SKM-1 treated with dmso at 0.1 percent for 144 hours (cell line): ENCODE measurements around the gene EXOC1L.
"Not testable (repeated sequence)": the region's sequence is repeated elsewhere in the genome, so short reads cannot be mapped to it uniquely, and the experiment has no call there.

Source experiments
- DNase-seq: peaks from one replicate; lab custom pipeline; 2025; ENCODE audit not compliant: unreplicated experiment; lab: John Stamatoyannopoulos, UW

Gene EXOC1L

DNA sequence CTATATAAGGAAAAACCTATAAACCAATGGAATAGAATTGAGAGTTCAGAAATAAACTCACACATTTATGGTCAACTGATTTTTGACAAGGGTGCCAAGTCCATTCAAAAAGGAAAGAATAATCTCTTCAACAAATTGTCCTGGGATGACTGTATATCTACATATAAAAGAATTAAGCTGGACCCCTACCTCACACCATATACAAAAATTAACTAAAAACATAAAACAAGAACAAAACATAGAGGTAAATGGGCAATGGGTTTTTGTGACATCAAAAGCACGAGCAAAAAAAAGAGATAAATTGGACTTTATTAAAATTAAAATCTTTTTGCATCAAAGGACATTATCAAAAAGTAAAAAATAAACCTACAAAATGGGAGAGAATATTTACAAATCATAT is 18.3 kb downstream of the EXOC1L start:
- no peak for DNase-seq

- DNase-seq, result no peak
These were observed 18.8 kb downstream of the EXOC1L start for GRCh38 chr4:55838356-55838755.

DNA sequence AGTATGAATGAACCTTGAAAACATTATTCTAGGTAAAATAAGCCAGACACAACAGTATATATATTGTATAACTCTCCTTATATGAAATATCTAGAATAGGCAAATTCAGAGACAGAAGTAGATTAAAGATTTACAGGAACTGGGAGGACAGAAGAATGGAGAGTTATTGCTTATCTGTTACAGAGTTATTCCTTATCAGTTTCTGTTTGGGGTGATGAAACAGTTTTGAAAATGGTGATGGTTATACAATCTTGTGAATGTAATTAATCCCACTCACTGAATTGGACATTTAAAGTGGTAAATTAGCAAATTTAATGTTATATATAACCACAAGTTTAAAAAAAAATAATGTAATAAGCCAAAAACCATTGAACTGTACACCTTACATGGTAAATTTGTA is 19.4 kb downstream of the EXOC1L start:
- DNase-seq, result no peak

DNA sequence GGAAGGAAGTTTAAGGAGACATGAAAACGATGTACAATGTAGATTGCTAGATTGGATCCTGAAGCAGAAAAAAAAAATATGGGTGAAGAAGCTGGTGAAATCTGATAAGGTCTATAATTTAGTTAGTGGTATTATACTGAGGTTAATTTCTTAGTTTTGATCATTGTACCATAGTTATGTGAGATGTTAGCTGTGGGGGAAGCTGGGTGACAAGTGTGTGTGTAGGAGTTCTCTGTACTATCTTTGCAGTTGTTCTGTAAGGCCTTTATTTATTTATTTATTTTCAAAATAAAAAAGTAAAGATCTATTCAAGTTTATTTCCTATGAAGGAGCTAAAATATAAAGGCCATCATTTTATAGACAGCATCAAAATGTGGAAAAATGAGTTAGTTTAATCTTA is 21.4 kb downstream of the EXOC1L start:
- DNase-seq, result no peak

DNA sequence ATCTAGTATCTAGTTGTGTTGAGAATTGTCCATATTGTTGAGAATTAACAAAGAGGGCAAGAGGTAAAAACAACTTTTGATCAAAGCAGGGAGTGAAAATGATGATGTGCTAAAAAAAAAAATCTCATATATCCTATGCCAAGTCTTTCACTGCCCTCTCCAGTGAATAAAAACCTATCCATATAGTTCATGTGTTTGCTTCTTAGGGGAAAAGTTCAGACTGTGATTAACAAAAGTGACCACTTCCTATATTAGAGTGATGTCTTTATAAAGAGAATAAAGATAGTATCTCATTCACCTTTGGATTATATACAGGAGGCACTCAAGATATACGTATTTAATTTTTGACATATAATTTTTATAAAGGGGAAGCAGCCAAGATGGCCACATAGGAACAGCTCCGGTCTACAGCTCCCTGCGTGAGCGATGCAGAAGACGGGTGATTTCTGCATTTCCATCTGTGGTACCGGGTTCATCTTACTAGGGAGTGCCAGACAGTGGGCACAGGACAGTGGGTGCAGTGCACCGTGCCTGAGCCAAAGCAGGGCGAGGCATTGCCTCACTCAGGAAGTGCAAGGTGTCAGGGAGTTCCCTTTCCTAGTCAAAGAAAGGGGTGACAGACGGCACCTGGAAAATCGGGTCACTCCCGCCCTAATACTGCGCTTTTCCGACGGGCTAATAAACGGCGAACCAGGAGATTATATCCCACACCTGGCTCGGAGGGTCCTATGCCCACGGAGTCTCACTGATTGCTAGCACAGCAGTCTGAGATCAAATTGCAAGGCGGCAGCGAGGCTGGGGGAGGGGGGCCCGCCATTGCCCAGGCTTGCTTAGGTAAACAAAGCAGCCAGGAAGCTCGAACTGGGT is 22.0 kb downstream of the EXOC1L start:
- not testable (repeated sequence) for DNase-seq

GRCh38 chr4:55842312-55842711 is 22.7 kb downstream of the EXOC1L start:
- DNase-seq, result not testable (repeated sequence)

DNA sequence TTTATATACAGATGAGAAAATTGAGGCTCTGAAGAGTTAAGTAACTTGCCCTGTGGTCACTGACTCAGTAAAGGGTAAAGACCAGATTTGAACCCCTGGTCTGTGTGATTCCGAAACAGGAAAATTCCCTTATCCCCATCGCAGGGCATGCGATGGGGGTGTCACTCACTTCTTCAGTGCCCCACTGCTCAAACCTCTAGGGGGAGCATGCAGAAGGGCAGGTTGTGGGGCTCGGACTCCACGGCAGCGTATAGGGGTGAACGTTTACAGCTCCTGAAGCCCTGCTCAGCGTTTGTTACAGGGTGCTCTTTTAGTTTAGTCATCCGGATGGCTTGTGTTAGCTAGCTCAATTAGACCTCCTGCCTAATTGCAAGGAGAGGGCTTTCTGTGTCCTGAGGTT is 30.1 kb downstream of the EXOC1L start:
- DNase-seq, result no peak

DNA sequence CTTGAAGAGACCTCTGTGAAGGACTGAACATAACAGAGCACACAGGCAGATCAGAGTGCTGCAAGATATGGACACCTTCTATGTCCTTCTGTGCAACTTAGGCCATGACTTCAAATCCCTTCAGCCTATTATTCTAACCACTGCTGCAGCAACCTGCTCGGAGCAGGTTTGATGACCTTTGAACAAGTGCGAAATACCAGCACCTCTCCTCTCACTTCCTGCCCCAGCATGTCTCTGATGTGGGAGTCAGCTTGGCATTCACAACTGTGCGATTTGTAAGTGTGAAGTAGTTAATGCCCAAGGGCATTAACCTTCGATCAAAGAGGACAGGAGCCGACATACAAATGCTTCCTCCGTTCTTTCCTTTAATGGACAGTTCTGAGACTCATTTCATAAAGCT is 32.3 kb downstream of the EXOC1L start:
- DNase-seq, result no peak

GRCh38 chr4:55853484-55854046 is 34.0 kb downstream of the EXOC1L start, which contains the start of gene EXOC1:
TSS of gene EXOC1 (plus strand) at chr4:55853648. CDS start at chr4:55858324, 4,676 bp downstream.
- DNase-seq, result peak; percentile 92

GRCh38 chr4:55854129-55854528 is 34.5 kb downstream of the EXOC1L start:
- DNase-seq, result no peak

GRCh38 chr4:55857586-55857985 is 38.0 kb downstream of the EXOC1L start:
- DNase-seq, result no peak

DNA sequence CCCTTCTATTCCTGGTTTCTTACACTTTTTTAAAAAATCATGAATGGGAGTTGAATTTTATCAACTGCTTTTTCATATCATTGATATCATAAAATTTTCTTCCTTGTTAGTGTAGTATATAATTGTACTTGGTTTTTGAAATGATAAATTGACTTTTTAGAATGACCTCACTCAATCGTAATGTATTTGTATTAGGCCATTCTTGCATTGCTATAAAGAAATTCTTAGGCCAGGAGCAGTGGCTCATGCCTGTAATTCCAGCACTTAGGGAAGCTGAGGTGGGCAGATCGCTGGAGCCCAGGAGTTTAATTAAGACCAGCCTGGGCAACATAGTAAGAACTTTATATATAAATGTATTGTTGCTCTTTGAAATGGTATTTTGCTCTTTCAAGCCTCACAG is 40.1 kb downstream of the EXOC1L start:
- DNase-seq, result no peak

DNA sequence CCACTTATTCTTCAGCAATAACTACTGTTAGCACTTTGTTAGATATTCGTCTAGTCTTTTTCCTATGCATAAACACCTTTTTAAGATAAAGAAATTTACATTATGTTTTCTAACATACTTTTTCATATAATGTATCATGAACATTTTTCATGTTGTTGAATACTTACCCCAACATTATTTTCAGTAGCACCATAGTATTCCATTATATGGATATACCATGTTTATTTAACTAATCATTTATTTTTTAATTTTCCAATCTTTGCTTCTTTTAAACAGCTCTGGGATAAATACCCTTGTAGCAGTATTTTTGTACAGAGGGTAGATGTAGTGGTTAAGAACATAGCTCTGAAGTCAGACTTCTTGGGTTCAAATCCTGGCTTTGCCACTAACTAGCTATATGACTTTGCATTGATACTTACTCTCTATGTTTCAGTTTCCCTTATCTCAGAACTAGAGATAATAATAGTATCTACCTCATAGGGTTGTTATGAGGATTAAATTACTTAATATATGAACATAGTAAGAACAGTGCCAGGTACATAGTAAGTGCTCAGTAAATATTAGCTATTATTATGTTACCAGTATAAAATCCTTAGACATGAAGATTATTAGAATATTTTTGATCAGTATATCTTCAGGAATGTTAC is 45.1 kb downstream of the EXOC1L start:
- no peak for DNase-seq

DNA sequence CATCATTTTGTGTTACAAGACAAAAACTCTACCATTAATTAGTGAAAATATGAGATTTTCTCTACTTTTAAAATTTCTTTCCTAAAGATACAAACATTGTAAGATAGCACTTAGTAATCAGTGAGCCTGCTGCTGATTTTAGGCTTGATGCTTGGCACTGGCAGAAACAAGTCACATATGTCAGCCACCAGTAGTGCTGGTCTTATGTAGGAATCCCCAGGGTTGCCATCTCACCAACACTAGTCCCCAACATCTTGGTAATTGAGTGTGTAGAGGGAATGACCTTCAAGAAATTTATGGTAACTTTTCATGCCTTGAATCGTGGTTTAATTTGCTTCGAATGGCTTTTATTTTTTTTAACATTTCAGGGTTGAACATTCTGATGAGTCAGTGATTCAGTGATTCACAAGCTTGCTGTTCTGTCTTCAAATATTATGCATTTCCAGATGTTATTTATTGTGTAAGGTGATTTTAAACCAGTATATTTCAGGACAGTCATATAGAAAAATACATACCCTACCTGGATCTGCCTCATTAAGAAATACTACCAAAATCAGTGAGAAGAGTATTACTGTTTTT is 45.7 kb downstream of the EXOC1L start:
- no peak for DNase-seq

- DNase-seq, result peak; percentile 30
These were observed 46.8 kb downstream of the EXOC1L start for GRCh38 chr4:55866290-55866907.

GRCh38 chr4:55866973-55867574 is 47.5 kb downstream of the EXOC1L start:
- DNase-seq, result peak; percentile 33

DNA sequence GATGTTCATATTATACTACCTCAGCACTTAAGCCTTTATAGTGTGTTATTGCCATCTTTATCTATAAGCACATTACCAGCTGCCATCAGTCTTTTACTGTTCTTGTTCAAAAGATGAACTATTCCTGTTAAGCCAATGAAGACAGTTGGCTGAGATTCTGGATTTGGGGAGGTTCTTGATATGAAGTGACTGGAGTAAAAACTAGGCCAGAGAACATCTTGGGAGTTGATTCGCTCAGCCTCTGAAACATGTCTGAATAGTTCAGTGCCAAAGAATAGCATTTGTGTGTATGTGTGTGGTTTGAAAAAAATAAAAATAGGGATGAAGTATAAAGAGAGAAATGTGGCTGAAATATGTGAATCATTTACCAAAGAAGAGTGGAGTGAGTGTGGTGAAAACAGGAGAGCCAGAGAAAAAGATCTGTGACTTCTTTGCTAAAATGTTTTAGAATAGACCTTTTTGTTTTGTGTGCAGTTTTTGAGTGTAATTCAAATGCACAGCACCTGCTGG is 49.0 kb downstream of the EXOC1L start:
- no peak for DNase-seq

- DNase-seq, result no peak
These were observed 51.8 kb downstream of the EXOC1L start for GRCh38 chr4:55871299-55871800.

DNA sequence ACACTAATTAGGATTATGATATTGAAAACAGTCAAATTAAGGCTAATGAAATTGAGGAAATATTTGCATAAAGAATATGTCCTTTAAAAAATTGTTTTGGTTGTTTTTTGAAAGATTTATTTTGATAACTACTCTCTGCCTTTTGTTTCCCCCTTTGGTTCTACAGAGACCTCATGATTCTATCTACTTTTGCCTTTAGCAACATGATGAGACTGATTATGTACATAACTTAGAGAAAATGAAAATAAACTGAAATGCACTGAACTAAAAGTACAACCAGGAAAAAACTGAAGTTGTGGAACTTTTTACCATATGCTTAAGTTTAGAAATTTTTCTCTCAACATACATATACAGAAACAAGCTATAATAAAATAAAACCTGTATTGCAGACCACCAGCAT is 55.2 kb downstream of the EXOC1L start:
- DNase-seq, result no peak

DNA sequence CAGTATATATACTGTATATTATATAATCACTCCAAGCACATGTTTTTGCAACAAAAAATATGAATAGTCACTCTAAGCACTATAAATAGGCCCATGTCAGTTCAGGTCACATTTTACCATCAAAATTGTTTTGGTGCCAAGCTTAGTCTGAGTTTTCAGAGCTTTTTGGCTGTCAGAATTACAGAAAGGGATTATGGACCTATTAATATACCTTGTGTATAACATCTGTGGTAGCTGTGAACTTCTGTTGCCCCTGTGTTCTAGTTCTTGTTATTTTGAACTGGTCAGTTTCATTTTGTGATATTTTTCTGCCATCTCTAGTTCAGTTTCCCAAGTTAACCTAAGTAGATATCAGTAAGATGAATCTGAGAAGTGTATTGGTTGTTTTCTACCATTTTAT is 56.8 kb downstream of the EXOC1L start:
- no peak for DNase-seq
